ENCODE data around the gene PPM1A.
A peak's percentile ranks its signal among the peaks of the same experiment; 100 is the strongest.

Gene PPM1A

DNA sequence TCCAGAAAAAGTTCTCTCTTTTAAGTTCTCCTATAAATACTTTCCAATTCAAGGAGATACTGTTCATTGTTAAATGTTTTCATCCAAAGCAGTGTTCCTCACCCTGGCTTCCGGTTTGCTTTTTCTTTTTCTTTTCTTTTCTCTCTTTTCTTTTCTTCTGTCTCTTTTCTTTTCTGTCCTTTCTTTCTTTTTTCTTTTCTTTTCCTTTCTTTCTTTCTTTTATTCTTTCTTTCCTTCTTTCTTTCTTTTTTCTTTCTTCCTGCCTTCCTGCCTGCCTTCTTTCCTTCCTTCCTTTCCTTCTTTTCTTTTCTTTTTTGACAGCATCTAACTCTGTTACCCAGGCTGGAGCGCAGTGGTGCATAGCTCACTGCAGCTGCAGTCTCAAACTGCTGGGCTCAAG lies 75.8 kb downstream of the PPM1A start:
- H3K4me3 ChIP-seq (ENCODE audit: low read depth, low read length): no peak overlapping the region
- ChIA-PET CTCF (no interaction called here), POLR2A (no interaction called here)
- H3K36me3 ChIP-seq (ENCODE audit: control insufficient read depth in 2 of 2, insufficient read depth in 1 of 2, low read length in 2 of 2): no peaks in the 10 kb centered on the region
- H3K9me3 ChIP-seq (ENCODE audit: control insufficient read depth, insufficient read depth, low read depth, low read length): no peaks in the 10 kb centered on the region
- TF ChIP-seq REPIN1 (tag by site-specific recombination; IDR thresholded peaks at IDR 0.05; ENCODE audit: low read depth): no peak
- peak; percentile 61 for TF ChIP-seq ZNF366 (tag by site-specific recombination; conservative IDR thresholded peaks at IDR 0.05)
- TF ChIP-seq ZNF350 (tag by site-specific recombination; IDR thresholded peaks at IDR 0.05): no peak
- peak; percentile 51 for TF ChIP-seq PRDM1 (tag by site-specific recombination; IDR thresholded peaks at IDR 0.05)
- H3K27ac ChIP-seq (ENCODE audit: extremely low read depth, low read depth, low read length): no peak overlapping the region
- no peaks in the 10 kb centered on the region for H3K4me1 ChIP-seq (ENCODE audit: control insufficient read depth, insufficient read depth, low read length)

DNA sequence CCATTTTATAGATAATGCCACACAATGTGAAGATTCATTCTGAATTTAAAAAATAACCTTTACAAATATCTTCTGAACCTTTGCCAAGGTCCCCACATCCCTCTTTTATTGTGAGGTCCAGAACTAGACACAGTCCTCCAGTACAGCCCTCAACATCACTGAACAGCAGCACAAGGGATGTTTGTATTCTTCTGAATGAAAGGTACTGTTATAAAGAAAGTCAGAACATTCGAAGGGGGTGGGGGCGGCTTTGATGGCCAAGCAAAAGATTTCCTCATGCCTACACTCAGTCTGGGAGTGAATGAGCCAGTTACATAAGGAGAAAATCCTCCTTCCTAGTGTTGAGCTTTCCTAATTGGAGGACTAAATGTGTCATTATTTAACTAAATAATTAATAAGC lies 77.3 kb downstream of the PPM1A start:
- CTCF ChIA-PET: interaction anchor here (0.6 kb wide), 1 partner anchor 76 kb away, joined by 3 read pairs; no protein-coding TSS in a partner anchor
- H3K27ac ChIP-seq (ENCODE audit: extremely low read depth, low read depth, low read length): no peak overlapping the region
- TF ChIP-seq EGR2 (tag by site-specific recombination; IDR thresholded peaks at IDR 0.05; ENCODE audit: low read depth) (no peak), YY2 (tag by site-specific recombination; IDR thresholded peaks at IDR 0.05) (no peak), REPIN1 (tag by site-specific recombination; IDR thresholded peaks at IDR 0.05; ENCODE audit: low read depth) (no peak), ZNF654 (tag by site-specific recombination; IDR thresholded peaks at IDR 0.05; ENCODE audit: low read depth) (no peak), FEZF1 (tag by site-specific recombination; IDR thresholded peaks at IDR 0.05) (no peak), ZIC2 (tag by site-specific recombination; IDR thresholded peaks at IDR 0.05) (no peak), SETDB1 (IDR thresholded peaks at IDR 0.05; ENCODE audit: insufficient read length, low read length) (no peak), ZNF585B (tag by site-specific recombination; IDR thresholded peaks at IDR 0.05) (no peak), GLI4 (tag by site-specific recombination; IDR thresholded peaks at IDR 0.05) (no peak), ZNF274 (IDR thresholded peaks at IDR 0.05; ENCODE audit: low read length) (no peak), ZNF274 (tag by site-specific recombination; IDR thresholded peaks at IDR 0.05; ENCODE audit: borderline replicate concordance) (no peak), ZNF350 (tag by site-specific recombination; IDR thresholded peaks at IDR 0.05) (no peak), ZNF366 (tag by site-specific recombination; conservative IDR thresholded peaks at IDR 0.05) (no peak)
- TF ChIP-seq, protein P1, sequence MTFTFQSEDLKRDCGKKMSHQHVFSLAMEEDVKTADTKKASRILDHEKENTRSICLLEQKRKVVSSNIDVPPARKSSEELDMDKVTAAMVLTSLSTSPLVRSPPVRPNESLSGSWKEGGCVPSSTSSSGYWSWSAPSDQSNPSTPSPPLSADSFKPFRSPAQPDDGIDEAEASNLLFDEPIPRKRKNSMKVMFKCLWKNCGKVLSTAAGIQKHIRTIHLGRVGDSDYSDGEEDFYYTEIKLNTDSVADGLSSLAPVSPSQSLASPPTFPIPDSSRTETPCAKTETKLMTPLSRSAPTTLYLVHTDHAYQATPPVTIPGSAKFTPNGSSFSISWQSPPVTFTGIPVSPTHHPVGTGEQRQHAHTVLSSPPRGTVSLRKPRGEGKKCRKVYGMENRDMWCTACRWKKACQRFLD (tag by site-specific recombination; IDR thresholded peaks at IDR 0.05): no peak

DNA sequence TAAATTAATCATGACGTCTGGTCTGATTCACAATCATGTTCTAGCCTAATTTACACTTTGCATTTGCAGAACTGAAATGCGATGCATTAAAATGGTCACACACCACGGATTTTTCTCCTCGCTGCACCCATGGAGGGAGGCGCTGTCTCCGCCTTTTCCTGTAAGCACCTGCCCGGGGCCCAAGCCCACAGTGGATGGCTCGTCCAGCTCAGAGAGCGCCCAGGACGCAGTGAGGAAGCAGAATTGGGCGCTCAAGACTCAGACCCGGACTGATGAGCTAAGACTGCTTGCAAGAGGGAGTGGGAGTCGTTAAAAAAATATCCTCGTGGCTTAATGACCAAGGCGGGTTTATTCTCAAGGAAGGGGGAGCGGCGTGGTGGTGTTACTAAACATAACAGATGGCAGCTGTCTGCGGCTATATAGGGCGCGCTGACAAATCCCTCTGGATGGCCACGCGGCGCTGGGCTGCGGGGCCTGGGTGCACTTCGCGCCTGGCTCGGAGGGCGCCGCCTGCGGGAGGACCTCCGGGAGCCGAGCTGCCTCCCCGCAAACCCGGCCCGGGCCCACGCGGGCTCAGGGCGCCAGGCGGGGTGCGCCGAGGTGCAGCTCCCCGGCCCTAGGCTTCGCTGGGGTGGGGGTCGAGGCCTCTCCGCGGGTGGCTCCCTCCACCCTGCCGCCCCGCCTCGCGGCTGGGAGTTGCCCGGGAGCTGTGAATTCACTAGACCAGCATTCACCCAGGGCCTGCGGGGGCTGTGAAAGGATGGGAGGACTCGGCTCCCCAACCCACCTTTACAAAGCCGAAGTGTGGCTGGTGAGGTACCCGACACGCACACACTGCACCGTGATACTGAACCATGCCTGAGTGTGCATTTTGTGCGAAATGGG lies 78.7 kb downstream of the PPM1A start:
- TF ChIP-seq KLF9 (tag by site-specific recombination; IDR thresholded peaks at IDR 0.05; ENCODE audit: low read depth): no peak
- Histone ChIP-seq H3K4me1 (ENCODE audit: control insufficient read depth, insufficient read depth, low read length) (no peaks in the 10 kb centered on the region), H3K36me3 (ENCODE audit: control insufficient read depth in 2 of 2, insufficient read depth in 1 of 2, low read length in 2 of 2) (no peaks in the 10 kb centered on the region), H3K4me3 (ENCODE audit: low read depth, low read length) (no peak overlapping the region), H3K9me3 (ENCODE audit: control insufficient read depth, insufficient read depth, low read depth, low read length) (no peaks in the 10 kb centered on the region), H3K27ac (ENCODE audit: extremely low read depth, low read depth, low read length) (no peak overlapping the region)
- POLR2A ChIA-PET: interaction anchor here (0.7 kb wide), 1 partner anchor 79 kb away, joined by 4 read pairs; the partner anchor contains the start of gene PPM1A
- CTCF ChIA-PET: interaction anchor here (0.6 kb wide), 2 partner anchors 21 to 230 kb away, joined by 3 read pairs; no protein-coding TSS in a partner anchor

More for the DNA sequence above, 77.3 kb downstream of the PPM1A start:
- H3K36me3 ChIP-seq (ENCODE audit: control insufficient read depth in 2 of 2, insufficient read depth in 1 of 2, low read length in 2 of 2): no peaks in the 10 kb centered on the region
- H3K4me3 ChIP-seq (ENCODE audit: low read depth, low read length): no peak overlapping the region
- no peaks in the 10 kb centered on the region for H3K4me1 ChIP-seq (ENCODE audit: control insufficient read depth, insufficient read depth, low read length)
- POLR2A ChIA-PET: no interaction called here
- H3K9me3 ChIP-seq (ENCODE audit: control insufficient read depth, insufficient read depth, low read depth, low read length): no peaks in the 10 kb centered on the region

DNA sequence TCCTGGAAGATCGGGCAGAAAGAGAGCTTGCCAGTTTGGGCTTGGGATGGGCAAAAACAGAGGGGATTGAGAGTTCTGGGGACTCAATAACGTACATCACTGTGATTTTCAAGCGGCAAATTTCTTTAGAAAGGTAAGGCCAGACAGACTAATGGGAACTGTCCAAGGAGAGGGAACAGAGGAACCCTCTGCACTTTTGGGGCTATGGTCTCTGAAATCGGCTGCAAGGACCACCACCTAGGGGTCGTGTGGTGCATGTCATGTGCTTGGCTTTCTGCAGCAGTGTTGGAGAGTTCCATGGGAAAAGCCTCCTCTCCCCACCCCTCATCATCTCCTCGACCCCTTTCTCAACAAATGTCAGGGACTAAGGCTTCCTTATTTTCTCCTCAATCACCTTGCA lies 79.6 kb downstream of the PPM1A start:
- no peaks in the 10 kb centered on the region for H3K4me1 ChIP-seq (ENCODE audit: control insufficient read depth, insufficient read depth, low read length)

More for the DNA sequence above, 79.6 kb downstream of the PPM1A start:
- CTCF ChIA-PET: interaction anchor here (0.6 to 1.1 kb wide), 5 partner anchors 21 to 925 kb away, joined by 3 read pairs; no protein-coding TSS in a partner anchor
- H3K9me3 ChIP-seq (ENCODE audit: control insufficient read depth, insufficient read depth, low read depth, low read length): no peaks in the 10 kb centered on the region
- H3K4me3 ChIP-seq (ENCODE audit: low read depth, low read length): no peak overlapping the region
- TF ChIP-seq YY1 (tag by site-specific recombination; IDR thresholded peaks at IDR 0.05): no peak
- TF ChIP-seq ZNF311 (tag by site-specific recombination; IDR thresholded peaks at IDR 0.05; ENCODE audit: borderline replicate concordance): no peak
- TF ChIP-seq ZNF660 (tag by site-specific recombination; IDR thresholded peaks at IDR 0.05): no peak
- TF ChIP-seq ZFP69B (tag by site-specific recombination; IDR thresholded peaks at IDR 0.05): no peak
- TF ChIP-seq GLIS2 (tag by site-specific recombination; IDR thresholded peaks at IDR 0.05): no peak
- H3K36me3 ChIP-seq (ENCODE audit: control insufficient read depth in 2 of 2, insufficient read depth in 1 of 2, low read length in 2 of 2): no peaks in the 10 kb centered on the region
- POLR2A ChIA-PET: interaction anchor here (0.7 kb wide), 1 partner anchor 80 kb away, joined by 4 read pairs; the partner anchor contains the start of gene PPM1A
- no peak overlapping the region for H3K27ac ChIP-seq (ENCODE audit: extremely low read depth, low read depth, low read length)

All from HEK293 (cell line).